Activated CD8-positive, alpha-beta T cell treated with anti-CD3 and anti-CD28 coated beads for 36 hours (primary cell): ENCODE data around the gene ZPBP2. TPM values are rescaled to one million over a fixed set of nuclear protein-coding genes. Genes with fewer than 3 reads are reported as not detected.
A peak's percentile ranks its signal among the peaks of the same experiment; 100 is the strongest.
"Not testable (repeated sequence)": the region's sequence is repeated elsewhere in the genome, so short reads cannot be mapped to it uniquely, and the experiment has no call there.

Experiments
- ATAC-seq: fragments of 200-7000 bp; cut with Tn5 transposase; one replicate; pipeline ENCODE4 v1.10.0; 2021; ENCODE audit warnings: mild to moderate bottlenecking, moderate library complexity
- CTCF ChIA-PET: fragments of 350-600 bp; sonication (Branson Sonifier 250); formaldehyde crosslinking; loops from one replicate; lab custom pipeline; 2021; ENCODE audit warnings: antibody characterized with exemption; lab: Charles Lee
- POLR2A ChIA-PET: fragments of 350-600 bp; sonication (Branson Sonifier 250); formaldehyde crosslinking; loops from one replicate; lab custom pipeline; 2021; ENCODE audit warnings: antibody characterized with exemption; lab: Charles Lee
- DNase-seq: peaks from one replicate; pipeline ENCODE4 v3.0.0-alpha.2; 2020
- H3K27ac Mint-ChIP-seq: one replicate; pipeline ENCODE4 v1.8.0; 2021; ENCODE audit warnings: mild to moderate bottlenecking, mixed read lengths
- H3K27me3 Mint-ChIP-seq: one replicate; pipeline ENCODE4 v1.8.0; 2021; ENCODE audit warnings: mixed read lengths
- H3K36me3 Mint-ChIP-seq: one replicate; pipeline ENCODE4 v1.8.0; 2021; ENCODE audit warnings: low read depth, mixed read lengths
- H3K4me1 Mint-ChIP-seq: one replicate; pipeline ENCODE4 v1.8.0; 2021; ENCODE audit warnings: low read depth, mixed read lengths
- H3K4me3 Mint-ChIP-seq: one replicate; pipeline ENCODE4 v1.8.0; 2021; ENCODE audit warnings: mild to moderate bottlenecking, moderate library complexity, mixed read lengths
- H3K9me3 Mint-ChIP-seq: one replicate; pipeline ENCODE4 v1.8.0; 2021; ENCODE audit warnings: mixed read lengths
- CTCF ChIP-seq: fragments of 200-600 bp; IDR thresholded peaks from one replicate; pipeline ENCODE4 v1.8.0; 2022; ENCODE audit warnings: antibody characterized with exemption, mild to moderate bottlenecking
- intact Hi-C: fragments of 100-400 bp; cut with micrococcal nuclease; formaldehyde crosslinking; loops from one replicate; pipeline ENCODE4 v1.10.0; 2022
- total RNA-seq, 2 experiments: library from RNA; stranded (reverse); gene quantifications; one replicate each; pipeline ENCODE4 v1.2.3, GENCODE V29; 2021

ZPBP2 gene
- total RNA-seq, 2 experiments from 2014 or later = not detected

- Mint-ChIP-seq H3K27ac (no peak overlapping the region), H3K4me1 (peaks cover 5% of the 10 kb centered on the region), H3K27me3 (no peaks in the 10 kb centered on the region), H3K36me3 (no peaks in the 10 kb centered on the region), H3K9me3 (no peaks in the 10 kb centered on the region), H3K4me3 (no peak overlapping the region)
- POLR2A ChIA-PET = interaction anchor here (1.0 to 1.2 kb wide), 2 partner anchors 14 to 81 kb away, joined by 3 to 4 read pairs; no protein-coding TSS in a partner anchor
- TF ChIP-seq CTCF = no peak
- intact Hi-C loops = no loop called here
- no peak for DNase-seq
- ATAC-seq = no peak
- CTCF ChIA-PET = interaction anchor here (0.8 to 1.6 kb wide), 2 partner anchors 13 to 108 kb away, joined by 5 to 6 read pairs; partner anchors contain the start of gene PSMD3
Observed at GRCh38 chr17:39872751-39873150, 4.7 kb downstream of the ZPBP2 start.

- intact Hi-C loops, H3K27me3 Mint-ChIP-seq, DNase-seq, H3K27ac Mint-ChIP-seq, H3K9me3 Mint-ChIP-seq, H3K36me3 Mint-ChIP-seq, ATAC-seq, H3K4me1 Mint-ChIP-seq, H3K4me3 Mint-ChIP-seq, POLR2A ChIA-PET: not testable (repeated sequence)
- CTCF ChIA-PET = interaction anchor here (1.1 to 1.2 kb wide), 2 partner anchors 13 to 262 kb away, joined by 3 to 5 read pairs; no protein-coding TSS in a partner anchor
Observed at GRCh38 chr17:39886102-39886501, 18.1 kb downstream of the ZPBP2 start.

- no peaks in the 10 kb centered on the region for H3K9me3 Mint-ChIP-seq
- no peak for TF ChIP-seq CTCF
- ChIA-PET POLR2A (no interaction called here), CTCF (interaction anchor here (1.2 kb wide), 1 partner anchor 263 kb away, joined by 3 read pairs; no protein-coding TSS in a partner anchor)
- ATAC-seq (no peak), DNase-seq (no peak)
- no peaks in the 10 kb centered on the region for H3K36me3 Mint-ChIP-seq
- intact Hi-C loops = no loop called here
- peaks cover 5% of the 10 kb centered on the region for H3K27me3 Mint-ChIP-seq
- H3K27ac Mint-ChIP-seq = no peak overlapping the region
- H3K4me3 Mint-ChIP-seq = no peak overlapping the region
- H3K4me1 Mint-ChIP-seq = no peaks in the 10 kb centered on the region
Observed at GRCh38 chr17:39887078-39887477, 19.1 kb downstream of the ZPBP2 start.

- no peaks in the 10 kb centered on the region for H3K36me3 Mint-ChIP-seq
- CTCF ChIA-PET = interaction anchor here (0.9 to 1.2 kb wide), 2 partner anchors 186 to 268 kb away, joined by 3 read pairs; no protein-coding TSS in a partner anchor
- intact Hi-C loops = no loop called here
Observed at GRCh38 chr17:39889200-39889599, 21.2 kb downstream of the ZPBP2 start.

GRCh38 chr17:39894681-39895376 is 26.8 kb downstream of the ZPBP2 start:
- Mint-ChIP-seq H3K36me3 (peaks cover 2% of the 10 kb centered on the region), H3K27ac (peak overlapping the region; percentile 47), H3K4me1 (peaks cover 12% of the 10 kb centered on the region), H3K27me3 (no peaks in the 10 kb centered on the region), H3K9me3 (no peaks in the 10 kb centered on the region), H3K4me3 (no peak overlapping the region)
- no peak for TF ChIP-seq CTCF
- no peak for DNase-seq
- ATAC-seq = no peak
- ChIA-PET POLR2A (interaction anchor here (0.7 to 1.4 kb wide), 3 partner anchors 10 to 26 kb away, joined by 3 to 6 read pairs (median 5); no protein-coding TSS in a partner anchor), CTCF (interaction anchor here (0.7 to 3.3 kb wide), 5 partner anchors 10 to 261 kb away, joined by 3 to 16 read pairs (median 3); no protein-coding TSS in a partner anchor)
- intact Hi-C loops = no loop called here

More at GRCh38 chr17:39889200-39889599, 21.2 kb downstream of the ZPBP2 start:
- ATAC-seq (no peak), DNase-seq (no peak)
- POLR2A ChIA-PET = no interaction called here
- H3K9me3 Mint-ChIP-seq = no peaks in the 10 kb centered on the region
- peaks cover 5% of the 10 kb centered on the region for H3K27me3 Mint-ChIP-seq
- H3K4me1 Mint-ChIP-seq = no peaks in the 10 kb centered on the region
- H3K4me3 Mint-ChIP-seq = no peak overlapping the region
- H3K27ac Mint-ChIP-seq = no peak overlapping the region
- TF ChIP-seq CTCF = no peak
